DND-41 (cell line): ENCODE results near the gene CCDC91.

Experiments used
- CTCF ChIP-seq: IDR thresholded peaks from 2 replicates; pipeline ENCODE4 v1.5.1; 2012; ENCODE audit warnings: borderline replicate concordance, low read length, moderate library complexity, mild to moderate bottlenecking; ENCODE audit not compliant: poor library complexity, severe bottlenecking; ENCODE audit errors: extremely low read depth
- EZH2 ChIP-seq: IDR thresholded peaks from 3 replicates; pipeline ENCODE4 v1.6.1; 2012; ENCODE audit warnings: borderline replicate concordance, low read depth, mild to moderate bottlenecking, moderate library complexity, low read length, inconsistent platforms; ENCODE audit not compliant: severe bottlenecking

GRCh38 chr12:28232211-28232928 is 42.1 kb downstream of the CCDC91 start:
- TF ChIP-seq CTCF: no peak
- TF ChIP-seq EZH2: no peak
